Gastroesophageal sphincter (tissue), 3 donors: ENCODE results near the gene ARFGEF3.

Source experiments
- CTCF ChIP-seq, 4 experiments: fragments of 200-600 bp in 2 of 4; fragments of 450-650 bp in 2 of 4; sonication (generic) in 1 of 4; IDR thresholded peaks; one replicate each; pipeline ENCODE4 v1.5.1; 2017 to 2019; ENCODE audit warnings: antibody characterized with exemption in 4 of 4, mild to moderate bottlenecking in 2 of 4, moderate library complexity in 2 of 4
- POLR2AphosphoS5 ChIP-seq: sonication (generic); formaldehyde crosslinking; IDR thresholded peaks from one replicate; pipeline ENCODE4 v1.6.1; 2017; ENCODE audit warnings: antibody characterized with exemption

GRCh38 chr6:138175596-138175995 lies 13.9 kb downstream of the ARFGEF3 start:
- TF ChIP-seq CTCF (IDR thresholded peaks at IDR 0.05): no peak
- no peak for TF ChIP-seq POLR2AphosphoS5
